HUDEP-2 (cell line): ENCODE measurements around the gene GATAD1.
"Not testable (repeated sequence)": the region's sequence is repeated elsewhere in the genome, so short reads cannot be mapped to it uniquely, and the experiment has no call there.

ENCODE experiments used
- DNase-seq, 76 experiments: peaks; one replicate each; lab custom pipeline; 2025; ENCODE audit not compliant: unreplicated experiment in 76 of 76; lab: John Stamatoyannopoulos, UW

The GATAD1 gene

GRCh38 chr7:92447345-92448204, at the start of gene GATAD1:
Gene GATAD1, plus strand, starts transcription at chr7:92447482. Its CDS starts 248 bp downstream, at chr7:92447730.
- DNase-seq = peak in 73 of 76 experiments; percentile 23 to 92 (median 78)

- no peak for DNase-seq
Measured at GRCh38 chr7:92397542-92397941, 49.7 kb upstream of the GATAD1 start.

- no peak for DNase-seq
Measured at GRCh38 chr7:92400013-92400412, 47.3 kb upstream of the GATAD1 start.

GRCh38 chr7:92402920-92403759, 44.1 kb upstream of the GATAD1 start:
- no peak for DNase-seq

GRCh38 chr7:92403760-92404074, 43.6 kb upstream of the GATAD1 start:
- DNase-seq = no peak

- no peak for DNase-seq
Measured at GRCh38 chr7:92404170-92404614, 43.1 kb upstream of the GATAD1 start.

GRCh38 chr7:92409357-92409756, 37.9 kb upstream of the GATAD1 start:
- no peak for DNase-seq

- DNase-seq = not testable (repeated sequence)
Measured at GRCh38 chr7:92410162-92410561, 37.1 kb upstream of the GATAD1 start.

GRCh38 chr7:92412745-92413144, 34.5 kb upstream of the GATAD1 start:
- no peak for DNase-seq

- no peak for DNase-seq
Measured at GRCh38 chr7:92413550-92413949, 33.7 kb upstream of the GATAD1 start.

GRCh38 chr7:92415225-92415624, 32.1 kb upstream of the GATAD1 start:
- no peak for DNase-seq

- DNase-seq = no peak
Measured at GRCh38 chr7:92417913-92418312, 29.4 kb upstream of the GATAD1 start.

GRCh38 chr7:92421676-92422435, 25.4 kb upstream of the GATAD1 start:
- peak in 1 of 76 experiments; percentile 12 for DNase-seq

- DNase-seq = no peak
Measured at GRCh38 chr7:92422926-92423325, 24.4 kb upstream of the GATAD1 start.

GRCh38 chr7:92423710-92424131, 23.6 kb upstream of the GATAD1 start:
- no peak for DNase-seq

GRCh38 chr7:92425311-92425947, 21.9 kb upstream of the GATAD1 start:
- no peak for DNase-seq

- DNase-seq = no peak
Measured at GRCh38 chr7:92427193-92427592, 20.1 kb upstream of the GATAD1 start.

- no peak for DNase-seq
Measured at GRCh38 chr7:92432299-92432946, 14.9 kb upstream of the GATAD1 start.

GRCh38 chr7:92433019-92433418, 14.3 kb upstream of the GATAD1 start:
- no peak for DNase-seq

GRCh38 chr7:92435542-92435941, 11.7 kb upstream of the GATAD1 start:
- no peak for DNase-seq
